ENCODE data around the gene ATF7.
"Not testable (repeated sequence)": the region's sequence is repeated elsewhere in the genome, so short reads cannot be mapped to it uniquely, and the experiment has no call there.

ATF7 gene

DNA sequence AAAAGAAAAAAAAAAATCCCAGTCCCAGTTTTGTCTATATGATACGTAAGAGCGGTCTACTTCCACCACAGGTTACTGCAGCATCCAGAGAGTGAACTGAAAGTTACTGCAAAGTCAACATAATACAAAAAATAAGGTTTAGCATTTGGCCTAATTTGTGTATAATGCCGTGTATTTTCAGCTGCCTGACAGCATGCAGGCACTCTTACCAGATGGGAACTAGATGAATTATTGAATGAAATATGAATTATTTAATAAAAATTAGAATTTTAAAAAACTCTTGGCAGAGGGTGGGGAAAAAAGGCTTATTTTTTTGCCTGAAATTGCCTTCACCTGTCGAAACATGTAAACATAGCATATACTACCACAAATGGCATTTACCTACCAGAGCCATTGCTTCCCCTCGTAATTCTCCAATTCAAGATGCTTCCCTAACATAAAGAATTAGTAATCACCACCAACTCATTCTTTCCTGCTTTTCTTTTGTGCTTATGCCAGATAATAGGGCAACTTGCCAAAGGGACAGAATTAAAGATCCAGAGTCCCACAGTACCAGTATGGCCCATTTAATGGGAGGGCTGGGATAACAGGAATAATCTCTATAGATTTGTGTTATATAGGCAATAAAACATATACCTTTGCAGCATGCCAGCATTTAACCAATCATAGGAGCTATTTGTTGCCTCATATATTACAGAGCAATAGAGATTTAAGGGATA is 31.1 kb downstream of the ATF7 start:
- no peak for DNase-seq (ENCODE audit: low read depth)

DNA sequence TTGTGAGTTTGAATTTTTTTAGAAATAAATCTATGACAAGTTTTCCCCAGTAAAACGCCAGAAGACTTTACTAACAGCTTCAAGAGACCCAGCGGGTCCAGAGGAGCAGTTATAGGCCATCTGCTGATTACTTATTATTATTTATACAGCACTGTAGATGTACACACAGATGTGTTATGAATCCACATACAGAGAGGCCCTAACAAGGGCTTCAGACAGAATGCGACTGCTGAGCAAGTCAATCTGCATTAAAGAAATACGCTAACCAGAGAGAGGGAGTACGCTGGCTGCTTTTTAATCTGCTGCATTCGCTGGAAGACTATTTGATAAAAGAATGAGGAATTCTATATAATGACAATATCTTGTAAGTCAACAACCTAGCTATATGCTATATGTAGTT is 32.5 kb downstream of the ATF7 start:
- no peak for DNase-seq (ENCODE audit: low read depth)

DNA sequence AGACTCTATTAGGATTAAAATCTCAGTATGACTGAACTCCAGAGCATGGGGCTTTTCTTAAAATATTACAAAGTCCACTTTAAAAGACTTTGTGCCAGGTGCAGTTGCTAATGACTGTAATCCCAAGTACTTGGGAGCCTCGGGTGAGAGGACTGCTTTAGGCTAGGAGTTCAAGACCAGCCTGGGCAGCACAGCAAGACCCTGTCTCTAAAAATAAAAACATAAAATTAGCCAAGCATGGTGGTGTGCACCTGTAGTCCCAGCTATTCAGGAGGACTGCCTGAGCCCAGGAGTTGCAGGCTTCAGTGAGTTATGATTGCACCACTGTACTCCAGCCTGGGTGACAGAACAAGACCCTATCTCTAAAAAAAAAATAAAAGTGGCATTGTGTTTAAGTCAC is 33.2 kb downstream of the ATF7 start:
- DNase-seq (ENCODE audit: low read depth): no peak

DNA sequence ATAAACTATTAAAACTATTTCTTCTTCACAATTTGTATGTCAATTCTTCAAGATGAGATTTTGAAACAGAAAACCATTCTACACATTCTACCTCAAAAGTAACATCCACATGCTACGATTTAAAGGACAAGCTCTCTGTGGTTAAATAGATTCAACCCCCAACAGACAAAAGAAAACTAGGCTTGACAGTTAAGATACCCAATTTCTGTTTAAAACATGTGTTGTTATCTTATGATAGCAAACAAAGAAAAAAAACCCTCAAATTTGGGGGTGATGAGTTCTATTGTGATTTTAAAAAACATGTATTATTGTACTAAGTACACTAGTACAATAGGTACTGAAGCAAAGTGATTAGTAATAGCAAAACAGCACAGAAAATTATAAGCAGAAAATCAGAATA is 33.8 kb downstream of the ATF7 start:
- no peak for DNase-seq (ENCODE audit: low read depth)

DNA sequence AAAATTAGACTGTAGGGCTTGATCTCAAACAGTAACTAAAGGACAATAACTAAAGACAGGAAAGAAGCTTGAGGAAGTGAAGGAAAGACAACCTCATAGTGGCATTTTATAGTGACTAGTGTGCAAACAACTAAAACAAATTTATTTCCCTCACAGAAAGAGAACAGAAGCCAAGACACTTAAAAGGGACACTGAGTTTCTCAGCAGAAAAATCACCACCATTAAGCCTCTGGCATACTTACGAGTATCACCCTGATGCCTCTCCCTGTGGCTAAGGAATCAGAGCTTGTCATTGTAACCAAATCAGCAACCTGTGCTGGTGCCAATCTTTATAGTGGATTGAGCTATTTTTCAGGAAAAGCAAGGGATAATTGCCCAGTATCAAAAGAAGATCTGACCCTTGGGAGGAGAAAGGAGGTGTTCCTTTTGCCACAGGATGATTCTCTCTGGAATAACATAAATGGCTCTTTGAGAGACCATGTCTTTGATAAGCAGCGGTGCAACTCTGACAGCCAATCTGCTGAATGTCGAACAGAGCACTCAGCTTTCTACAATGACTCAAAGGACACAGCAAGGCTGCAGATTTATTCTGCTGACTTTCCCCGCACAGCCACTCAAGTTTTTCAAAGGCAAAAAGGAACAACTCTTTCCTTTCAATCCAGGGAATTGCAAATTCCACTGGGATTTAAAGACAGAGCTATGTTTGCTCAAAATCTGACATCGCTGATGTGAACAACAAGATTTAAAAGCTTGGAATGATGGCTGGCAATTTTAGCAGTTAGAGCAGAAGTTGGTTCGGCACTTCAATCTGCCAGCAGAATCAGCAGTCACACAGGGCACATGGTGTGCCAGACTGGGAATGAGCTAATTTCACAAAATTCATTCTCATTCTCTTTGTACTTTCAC is 34.6 kb downstream of the ATF7 start:
- no peak for DNase-seq (ENCODE audit: low read depth)

DNA sequence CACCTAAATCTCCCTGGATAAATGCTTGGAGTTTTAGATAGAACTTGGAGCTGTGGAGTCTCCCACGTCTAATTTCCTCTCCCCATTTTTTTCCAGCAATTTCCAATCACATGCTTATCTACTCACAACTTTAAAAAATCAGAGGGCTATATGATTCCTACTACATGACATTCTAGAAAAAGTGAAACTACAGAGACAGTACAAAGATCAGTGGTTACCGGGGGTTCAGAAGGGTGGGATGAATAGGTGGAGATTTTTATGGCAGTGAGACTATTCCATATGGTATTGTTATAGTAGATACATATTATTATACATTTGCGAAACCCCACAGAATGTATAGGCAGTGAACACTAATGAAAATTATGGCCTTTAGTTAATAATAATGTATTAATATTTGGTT is 35.5 kb downstream of the ATF7 start:
- DNase-seq (ENCODE audit: low read depth): no peak

DNA sequence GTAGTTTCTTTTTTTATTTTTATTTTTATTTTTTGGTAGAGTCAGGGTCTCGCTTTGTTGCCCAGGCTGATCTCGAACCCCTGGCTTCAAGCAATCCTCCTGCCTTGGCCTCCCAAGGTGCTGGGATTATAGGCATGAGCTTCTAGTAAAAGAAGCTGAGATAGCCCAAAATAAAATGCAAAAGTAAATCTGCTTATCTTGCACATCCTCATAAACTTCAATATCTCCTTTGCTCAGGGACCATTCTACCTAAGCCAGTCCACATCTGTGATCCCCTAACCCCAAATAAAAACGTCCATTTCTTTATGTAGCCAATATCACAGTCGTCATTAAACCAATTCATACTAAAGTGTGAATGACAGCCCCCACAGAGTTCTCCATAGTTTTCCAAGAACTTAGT is 36.3 kb downstream of the ATF7 start:
- no peak for DNase-seq (ENCODE audit: low read depth)

DNA sequence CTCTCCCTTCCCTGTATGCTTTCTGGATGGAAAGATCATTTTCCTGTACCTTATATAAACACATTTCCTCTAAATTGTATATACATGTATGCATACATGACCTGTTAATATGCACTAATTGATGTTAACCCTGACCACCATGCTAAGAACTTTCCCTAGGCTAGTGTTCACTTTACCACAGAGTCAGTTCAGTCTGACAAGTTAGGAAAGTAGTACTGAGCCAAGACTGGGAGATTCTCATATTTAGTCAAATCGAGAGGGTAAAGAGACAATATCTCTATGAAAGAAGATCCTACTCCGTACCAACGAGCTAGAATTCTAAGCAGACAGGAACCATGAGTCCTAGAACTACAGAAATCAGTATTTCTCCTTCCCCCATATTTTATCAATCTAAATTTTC is 36.8 kb downstream of the ATF7 start:
- DNase-seq (ENCODE audit: low read depth): no peak

DNA sequence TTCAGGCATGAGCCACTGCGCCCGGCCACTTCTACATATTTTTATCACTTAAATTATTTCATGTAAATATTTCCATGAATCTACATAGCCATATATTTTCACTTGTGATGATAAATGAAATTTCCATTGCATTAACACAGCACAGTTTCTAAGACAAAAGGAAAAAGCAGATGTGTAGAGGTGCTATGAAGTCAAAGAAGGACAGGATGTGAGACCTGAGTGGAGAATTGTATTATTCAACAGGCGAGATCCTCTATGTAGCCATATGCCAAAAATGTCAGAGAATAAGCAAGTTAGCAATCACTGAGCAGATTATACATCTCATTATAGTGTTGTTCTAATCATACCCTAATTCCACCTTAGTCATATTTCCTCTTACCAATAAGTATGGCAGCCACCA is 38.1 kb downstream of the ATF7 start:
- no peak for DNase-seq (ENCODE audit: low read depth)

DNA sequence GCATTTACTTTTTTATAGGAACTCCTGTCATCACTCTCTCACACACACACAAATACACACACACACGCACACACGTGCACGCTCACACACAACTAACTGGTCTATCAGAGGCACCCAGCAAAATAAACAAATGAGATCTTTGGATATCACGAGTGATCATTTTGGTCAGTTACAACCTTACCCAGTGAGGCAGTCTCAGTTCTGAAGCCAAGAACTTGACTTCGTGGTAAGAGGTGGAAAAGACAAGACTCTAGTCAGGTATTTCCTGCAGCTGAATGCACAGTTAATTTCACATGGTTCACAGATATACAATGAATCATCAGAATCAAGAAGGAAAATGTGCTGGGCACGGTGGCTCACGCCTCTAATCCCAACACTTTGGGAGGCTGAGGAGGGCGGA is 39.4 kb downstream of the ATF7 start:
- DNase-seq (ENCODE audit: low read depth): no peak

DNA sequence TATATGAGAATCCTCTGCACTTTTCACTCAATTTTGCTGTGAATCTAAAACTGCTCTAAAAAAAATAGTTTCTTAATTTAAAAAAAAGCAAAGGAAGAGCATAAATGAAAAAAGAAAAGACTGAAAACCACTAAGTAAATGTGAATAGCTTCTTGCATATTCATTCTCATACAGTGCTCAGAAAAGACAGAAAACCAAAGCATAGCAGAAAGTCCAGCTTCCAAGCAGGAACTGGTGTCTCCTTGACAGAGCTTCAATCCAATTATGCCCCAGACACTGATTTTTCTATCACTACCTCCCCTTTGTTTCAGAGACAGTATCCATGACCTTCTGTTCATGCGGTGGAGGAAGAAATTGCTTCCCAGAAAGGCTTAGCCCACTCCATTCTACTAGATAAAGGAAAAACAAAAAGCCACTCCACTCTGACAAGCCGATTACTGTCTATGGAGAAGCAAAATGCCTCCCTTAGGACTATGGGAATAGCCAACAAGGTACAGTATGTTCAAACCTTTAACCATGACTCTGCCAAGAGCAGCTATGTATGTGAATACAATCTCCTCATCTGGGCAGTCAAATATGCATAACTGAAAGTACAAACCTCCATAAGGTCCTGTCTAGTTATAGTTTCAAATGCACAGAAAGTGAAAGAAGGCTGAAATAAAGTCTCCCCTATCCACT is 40.6 kb downstream of the ATF7 start:
- no peak for DNase-seq (ENCODE audit: low read depth)

DNA sequence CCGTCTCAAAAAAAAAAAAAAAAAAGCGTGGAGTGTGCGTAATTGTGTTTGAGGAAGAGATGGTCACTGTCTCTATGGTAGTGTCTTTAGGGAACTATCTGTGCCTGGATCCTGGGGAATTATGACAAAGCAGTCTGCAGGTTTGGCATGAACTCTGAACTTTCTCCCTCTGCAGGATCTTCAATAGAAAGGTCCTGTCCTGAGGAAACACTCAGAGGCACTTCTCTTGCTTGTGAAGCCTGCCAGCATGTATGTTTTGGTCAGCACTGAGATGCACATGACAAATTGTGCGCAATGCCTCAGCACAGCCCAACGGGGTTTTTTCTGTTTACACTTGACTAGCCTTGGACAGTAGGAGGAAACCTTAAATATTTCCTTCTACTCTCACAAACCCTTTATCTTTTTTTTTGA is 46.6 kb downstream of the ATF7 start:
- no peak for DNase-seq (ENCODE audit: low read depth)

DNA sequence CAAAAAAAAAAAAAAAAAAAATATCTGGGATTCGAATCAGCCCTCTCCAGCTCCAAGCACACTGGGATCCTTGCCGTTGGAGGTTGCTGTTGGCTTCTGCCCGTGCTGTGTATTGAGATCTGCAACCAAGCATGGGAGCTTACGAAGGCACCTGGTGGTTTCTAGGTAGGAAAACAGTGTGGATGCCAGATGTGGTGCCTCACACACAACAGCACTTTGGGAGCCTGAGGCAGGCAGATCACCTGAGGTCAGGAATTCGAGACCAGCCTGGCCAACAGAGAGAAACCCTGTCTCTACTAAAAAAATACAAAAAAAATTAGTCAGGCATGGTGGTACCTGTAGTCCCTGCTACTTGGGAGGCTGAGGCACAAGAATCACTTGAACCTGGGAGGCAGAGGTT is 47.4 kb downstream of the ATF7 start:
- no peak for DNase-seq (ENCODE audit: low read depth)

DNA sequence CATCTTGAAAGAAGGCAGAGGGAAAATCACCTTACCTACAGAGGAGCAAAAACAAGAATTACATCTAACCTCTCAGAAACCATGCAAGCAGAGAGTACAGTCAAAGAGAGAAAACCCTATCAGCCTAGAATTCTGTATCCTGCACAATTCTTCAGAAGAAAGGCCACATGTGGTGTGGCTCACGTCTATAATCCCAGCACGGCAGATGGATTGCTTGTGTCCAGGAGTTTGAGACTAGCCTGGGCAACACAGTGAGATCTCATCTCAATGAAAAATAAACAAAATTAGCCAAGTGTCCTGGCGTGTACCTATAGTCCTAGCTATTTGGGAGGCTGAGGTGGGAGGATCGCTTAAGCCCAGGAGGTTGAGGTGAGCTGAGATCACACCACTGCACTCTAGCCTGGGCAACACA is 48.2 kb downstream of the ATF7 start:
- DNase-seq (ENCODE audit: low read depth): no peak

DNA sequence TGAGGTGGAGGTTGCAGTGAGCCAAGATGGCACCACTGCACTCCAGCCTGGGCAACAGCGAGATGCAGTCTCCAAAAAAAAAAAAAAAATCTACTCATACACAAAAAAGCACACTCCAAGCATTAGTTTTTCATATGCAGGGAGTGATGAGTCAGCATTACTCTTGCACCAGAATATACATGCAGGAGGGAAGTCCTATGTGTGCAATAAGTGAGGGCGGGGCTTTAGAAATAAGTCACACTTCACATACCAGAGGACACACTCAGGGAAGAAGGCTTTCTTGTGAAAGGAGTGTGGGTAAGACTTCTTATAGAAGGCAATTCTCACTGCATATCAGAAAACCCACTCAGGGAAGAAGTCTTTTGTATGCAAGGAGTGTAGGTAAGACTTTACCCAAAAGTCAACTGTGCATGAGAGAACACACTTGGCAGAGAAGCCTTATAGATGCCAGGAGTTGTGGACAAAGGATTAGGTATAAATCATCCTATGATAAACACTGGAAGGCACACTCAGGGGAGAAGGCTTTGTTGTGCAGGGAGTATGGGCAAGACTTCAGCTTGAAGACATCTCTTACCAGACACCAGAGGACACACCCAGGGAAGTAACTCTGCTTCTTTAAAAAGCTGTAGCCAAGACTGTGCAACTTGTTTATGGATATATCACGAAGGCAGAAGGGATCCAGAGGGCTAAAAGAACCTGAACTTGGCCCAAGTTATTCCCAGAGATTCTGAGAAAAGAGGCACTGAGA is 50.5 kb downstream of the ATF7 start:
- no peak for DNase-seq (ENCODE audit: low read depth)

DNA sequence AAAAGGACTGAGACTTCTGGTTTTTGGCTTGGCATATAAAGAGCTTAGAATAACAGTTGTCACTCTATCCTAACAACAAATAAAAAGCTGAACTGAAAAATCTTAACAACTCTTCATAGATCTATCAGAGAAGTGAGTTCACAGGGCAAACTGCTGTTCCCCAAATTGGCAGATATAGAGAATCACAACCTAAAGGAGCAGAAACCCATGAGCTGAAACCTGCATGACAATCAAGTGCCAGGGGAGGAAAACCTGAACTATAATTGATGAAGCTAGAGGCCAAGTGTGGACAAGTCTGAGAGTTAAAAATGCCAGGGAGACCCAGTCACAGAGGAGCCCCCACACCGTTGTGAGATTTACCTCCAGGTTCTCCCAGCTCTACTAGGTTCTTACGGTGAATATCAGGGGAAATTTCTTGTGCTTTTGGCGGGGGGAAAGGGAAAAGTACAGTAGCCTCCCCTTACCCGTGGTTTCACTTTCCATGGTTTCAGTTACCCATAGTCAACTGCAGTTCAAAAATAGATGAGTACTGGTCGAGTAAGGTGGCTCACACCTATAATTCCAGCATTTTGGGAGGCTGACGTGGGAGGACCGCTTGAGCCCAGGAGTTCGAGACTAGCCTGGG is 53.9 kb downstream of the ATF7 start:
- no peak for DNase-seq (ENCODE audit: low read depth)

DNA sequence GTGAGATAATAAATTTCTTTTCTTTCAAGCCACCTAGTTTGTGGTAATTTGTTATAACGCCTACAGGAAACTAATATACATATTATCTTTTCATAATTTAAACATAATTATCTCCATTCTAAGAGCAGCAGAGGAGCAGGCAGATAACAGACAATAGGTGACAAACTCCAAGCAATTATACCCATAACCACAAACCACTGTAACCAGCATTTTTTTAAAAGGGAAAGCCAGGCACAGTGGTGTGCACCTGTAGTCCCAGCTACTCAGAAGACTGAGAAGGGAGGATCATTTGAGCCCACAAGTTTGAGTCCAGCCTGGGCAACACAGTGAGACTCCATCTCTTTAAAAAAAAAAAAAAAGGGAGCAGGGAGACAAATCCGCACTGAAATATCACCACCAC is 54.9 kb downstream of the ATF7 start:
- no peak for DNase-seq (ENCODE audit: low read depth)

DNA sequence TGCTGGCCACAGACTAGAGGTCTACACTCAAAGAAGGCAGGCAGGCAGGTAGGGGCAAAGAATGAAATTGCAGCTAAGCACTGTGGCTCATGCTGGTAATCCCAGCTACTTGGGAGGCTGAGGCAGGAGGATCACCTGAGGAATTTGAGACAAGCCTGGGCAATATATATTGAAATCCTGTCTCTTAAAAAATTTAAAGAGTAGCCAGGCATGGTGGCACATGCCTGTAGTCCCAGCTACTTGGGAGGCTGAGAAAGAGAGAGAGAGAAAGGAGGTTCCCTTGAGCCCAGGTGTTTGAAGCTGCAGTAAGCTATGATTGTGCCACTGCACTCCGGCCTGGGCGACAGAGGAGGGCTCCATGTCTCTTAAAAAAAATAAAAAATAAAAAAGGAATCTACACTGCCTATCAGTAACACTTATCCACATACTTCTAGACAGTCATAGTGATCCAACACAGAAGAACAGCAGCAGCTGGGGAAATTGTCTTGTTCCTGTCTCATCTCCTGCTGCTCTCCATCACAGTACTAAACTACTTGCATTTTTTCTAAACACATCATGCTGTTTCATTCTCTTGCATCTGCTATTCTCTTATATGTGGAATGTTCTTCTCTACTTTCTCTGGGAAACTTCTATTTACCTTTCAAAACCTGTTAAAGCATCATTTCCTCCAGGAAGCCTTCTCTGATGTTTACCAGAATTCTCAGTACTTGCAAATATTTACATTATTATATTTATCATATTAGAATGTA is 57.2 kb downstream of the ATF7 start:
- no peak for DNase-seq (ENCODE audit: low read depth)

DNA sequence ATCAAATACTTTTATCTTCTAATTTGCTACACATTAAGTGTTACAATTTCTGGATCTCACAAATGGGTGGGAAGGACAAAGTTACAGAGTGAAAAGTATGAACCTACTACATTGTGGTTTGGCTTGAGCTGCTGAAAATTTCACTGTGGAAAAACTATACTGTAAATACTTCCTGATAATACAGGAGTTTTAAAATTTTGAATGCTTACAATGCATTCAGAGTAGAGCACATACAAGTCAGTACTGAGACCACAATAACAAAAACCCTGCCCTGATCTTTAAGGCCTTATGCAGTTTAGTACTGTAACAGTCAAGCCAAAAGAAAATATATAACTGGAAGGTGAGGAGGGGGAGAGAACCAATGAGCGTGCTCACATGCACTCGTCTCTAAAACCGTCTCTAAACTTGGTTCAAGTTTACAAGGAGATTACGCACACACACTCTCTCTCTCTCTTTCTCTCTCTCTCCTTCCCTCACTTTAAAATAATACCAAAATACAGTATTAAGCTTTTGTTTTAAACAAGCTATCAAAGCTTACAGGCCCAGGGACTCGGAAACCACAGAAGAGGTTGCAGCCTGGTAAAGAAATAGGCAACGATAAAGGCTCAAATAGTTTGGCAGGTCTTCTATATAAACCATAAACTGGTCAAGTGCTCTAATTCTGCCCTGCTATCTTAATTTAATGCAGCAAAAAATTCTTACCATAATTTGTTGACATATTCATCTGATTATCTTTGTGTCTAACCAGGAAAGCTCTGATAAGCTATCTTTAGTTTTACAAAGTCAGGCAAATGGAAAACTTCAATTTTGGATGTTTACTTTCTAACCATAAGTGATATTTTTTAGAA is 58.0 kb downstream of the ATF7 start:
- DNase-seq (ENCODE audit: low read depth): no peak

DNA sequence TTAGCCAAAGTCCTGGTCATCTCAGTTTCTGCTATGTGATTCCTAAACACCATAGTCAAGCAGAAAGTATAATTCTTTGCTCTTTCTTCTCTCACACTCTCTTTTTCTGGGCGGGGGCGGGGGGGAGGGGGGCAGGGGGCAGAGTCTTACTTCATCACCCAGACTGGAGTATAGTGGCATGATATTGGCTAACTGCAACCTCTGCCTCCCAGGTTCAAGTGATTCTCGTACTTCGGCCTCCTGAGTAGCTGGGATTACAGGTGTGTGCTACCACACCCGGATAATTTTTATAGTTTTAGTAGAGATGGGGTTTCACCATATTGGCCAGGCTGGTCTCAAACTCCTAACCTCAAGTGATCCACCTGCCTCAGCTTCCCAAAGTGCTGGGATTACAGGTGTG is 60.8 kb downstream of the ATF7 start:
- DNase-seq (ENCODE audit: low read depth): not testable (repeated sequence)

Data from T-helper 22 cell (primary cell).